Stimulated activated CD4-positive, alpha-beta T cell treated with anti-CD3 and anti-CD28 coated beads, TNF-alpha, amount 100 ng/mL, for 48 hours (primary cell): ENCODE measurements around the gene RHOJ.
"Not testable (repeated sequence)": the region's sequence is repeated elsewhere in the genome, so short reads cannot be mapped to it uniquely, and the experiment has no call there.

Experiments used
- DNase-seq, 3 donors: peaks; one replicate each; pipeline ENCODE4 v3.0.0-alpha.2; 2020; ENCODE audit warnings: low read depth in 3 of 3

Gene RHOJ

DNA sequence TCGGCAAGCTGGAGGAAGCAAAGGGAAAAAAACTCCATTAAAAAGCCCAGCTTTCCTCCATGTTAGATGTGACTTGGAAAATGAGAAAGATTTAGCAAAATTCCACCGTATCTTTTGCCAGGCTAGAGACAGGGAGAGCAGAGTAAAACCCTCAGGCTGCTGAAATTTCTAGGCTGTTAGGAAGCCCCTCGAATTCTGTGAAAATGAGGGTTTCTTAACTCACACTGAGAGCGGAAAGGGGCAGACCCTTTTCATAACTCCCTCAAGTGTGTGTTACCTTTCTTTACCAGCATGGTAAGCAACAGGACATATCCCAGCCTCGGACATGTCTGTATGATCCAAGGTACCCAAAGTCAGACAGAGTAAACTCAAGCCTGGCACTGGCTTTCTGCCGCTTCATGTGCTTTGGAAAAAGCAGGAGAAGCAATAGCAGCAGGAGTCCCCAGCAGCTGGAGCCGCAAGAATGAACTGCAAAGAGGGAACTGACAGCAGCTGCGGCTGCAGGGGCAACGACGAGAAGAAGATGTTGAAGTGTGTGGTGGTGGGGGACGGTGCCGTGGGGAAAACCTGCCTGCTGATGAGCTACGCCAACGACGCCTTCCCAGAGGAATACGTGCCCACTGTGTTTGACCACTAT lies at the start of gene RHOJ:
TSS of gene RHOJ (plus strand) at position 37 of the 637 bp plus-strand sequence. CDS start at position 464, 427 bp downstream.
- no peak for DNase-seq

DNA sequence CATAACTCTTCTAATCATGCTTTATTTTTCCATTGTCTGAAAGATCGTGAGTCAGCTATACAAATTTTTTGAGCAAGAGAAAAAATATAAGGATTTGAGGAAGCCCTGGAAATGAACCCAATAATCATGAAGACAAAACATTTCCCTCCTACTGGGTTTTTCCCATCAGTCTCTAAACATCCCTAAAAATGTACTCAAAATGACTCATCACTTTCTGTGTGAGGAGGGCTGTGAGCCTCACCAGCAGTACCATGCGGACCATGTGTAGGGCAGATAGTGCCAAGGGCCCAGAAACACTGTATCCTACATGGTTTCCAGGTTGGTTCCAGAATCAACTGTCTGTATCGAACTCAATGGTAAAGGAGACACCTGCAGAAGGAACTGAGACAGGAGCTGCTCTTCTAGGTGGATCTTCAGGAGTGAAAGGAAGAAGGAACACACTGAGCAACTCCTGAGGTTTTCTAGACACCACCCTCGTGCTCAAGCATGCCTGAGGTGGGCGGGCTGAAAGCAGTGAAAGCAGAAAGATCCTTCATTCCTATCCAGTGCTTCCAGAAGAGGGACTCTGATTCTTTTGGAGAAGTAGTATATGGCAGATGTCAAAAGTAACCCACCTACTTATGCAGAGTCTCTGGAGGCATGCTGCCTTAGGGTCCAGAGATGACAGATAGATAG lies 48.6 kb upstream of the RHOJ start:
- no peak for DNase-seq

DNA sequence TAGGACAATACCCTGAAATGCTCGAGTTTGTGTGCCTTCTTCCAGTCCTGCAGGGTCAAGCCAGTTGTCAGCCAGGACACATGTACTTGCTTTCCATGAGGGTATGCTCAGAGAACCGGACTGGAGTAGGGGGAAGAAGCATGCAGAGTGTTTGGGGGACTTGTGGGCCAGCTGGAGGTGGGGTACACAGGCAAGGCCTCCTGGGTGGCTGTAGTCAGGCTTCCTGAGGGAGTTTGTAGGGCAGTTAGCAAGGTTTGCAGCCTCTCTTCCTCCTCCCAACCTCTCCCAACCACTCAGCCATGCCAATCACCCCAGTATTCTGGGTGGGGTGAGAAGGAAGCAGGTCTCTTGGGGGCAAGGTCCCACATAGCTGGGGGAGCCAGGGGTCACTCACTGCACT lies 47.0 kb upstream of the RHOJ start:
- DNase-seq: no peak

DNA sequence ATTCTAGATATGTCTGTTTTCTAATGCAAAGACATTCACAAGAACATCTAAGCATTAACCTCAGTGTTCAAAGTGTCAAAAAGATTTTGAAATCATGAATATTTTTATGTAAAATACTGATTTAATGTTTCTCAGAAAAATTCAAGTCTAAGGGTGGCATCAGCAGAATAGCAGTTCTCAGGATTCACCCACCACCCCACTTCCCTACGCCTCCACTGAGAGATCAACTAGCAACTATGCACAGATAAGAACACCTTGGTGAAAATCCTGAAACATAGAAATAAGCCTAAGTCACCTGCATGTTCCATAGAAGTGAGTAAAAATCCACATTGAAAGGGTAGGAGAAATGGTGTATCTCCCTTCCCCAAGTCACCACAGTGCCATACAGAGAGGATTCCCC lies 40.9 kb upstream of the RHOJ start:
- no peak for DNase-seq

DNA sequence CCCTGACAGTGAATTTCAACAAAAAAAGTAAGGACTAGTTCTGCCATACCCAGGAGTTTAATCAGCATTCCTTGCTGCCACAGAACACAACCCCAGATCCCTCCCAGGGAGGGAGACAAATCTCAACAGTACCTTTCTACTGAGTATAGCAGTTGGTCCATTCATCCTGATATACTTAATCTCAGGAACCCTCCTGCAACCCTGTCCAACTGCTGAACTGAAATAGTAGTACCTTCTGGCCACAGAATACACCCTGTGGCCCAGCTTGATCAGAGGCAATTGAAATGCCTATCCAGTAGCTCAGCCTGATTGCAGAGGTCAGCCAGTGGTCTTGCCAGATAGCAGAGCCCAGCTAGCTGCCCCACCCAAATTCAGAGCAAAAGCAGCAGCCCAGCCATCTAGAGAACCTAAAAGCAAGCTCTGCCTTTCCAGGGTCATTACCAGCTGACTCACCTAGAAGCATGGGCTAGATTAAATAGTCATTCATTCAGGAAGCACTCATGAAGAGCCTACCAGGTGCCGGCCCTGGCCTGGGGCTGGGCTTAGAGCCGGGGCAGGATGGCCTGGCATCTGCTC lies 40.0 kb upstream of the RHOJ start:
- DNase-seq: no peak

DNA sequence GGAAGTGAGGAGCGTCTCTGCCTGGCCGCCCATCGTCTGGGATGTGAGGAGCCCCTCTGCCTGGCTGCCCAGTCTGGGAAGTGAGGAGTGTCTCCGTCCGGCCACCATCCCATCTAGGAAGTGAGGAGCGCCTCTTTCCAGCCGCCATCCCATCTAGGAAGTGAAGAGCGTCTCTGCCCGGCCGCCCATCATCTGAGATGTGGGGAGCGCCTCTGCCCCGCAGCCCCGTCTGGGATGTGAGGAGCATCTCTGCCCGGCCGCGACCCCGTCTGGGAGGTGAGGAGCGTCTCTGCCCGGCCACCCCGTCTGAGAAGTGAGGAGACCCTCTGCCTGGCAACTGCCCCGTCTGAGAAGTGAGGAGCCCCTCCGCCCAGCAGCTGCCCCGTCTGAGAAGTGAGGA lies 39.0 kb upstream of the RHOJ start:
- DNase-seq: not testable (repeated sequence)

DNA sequence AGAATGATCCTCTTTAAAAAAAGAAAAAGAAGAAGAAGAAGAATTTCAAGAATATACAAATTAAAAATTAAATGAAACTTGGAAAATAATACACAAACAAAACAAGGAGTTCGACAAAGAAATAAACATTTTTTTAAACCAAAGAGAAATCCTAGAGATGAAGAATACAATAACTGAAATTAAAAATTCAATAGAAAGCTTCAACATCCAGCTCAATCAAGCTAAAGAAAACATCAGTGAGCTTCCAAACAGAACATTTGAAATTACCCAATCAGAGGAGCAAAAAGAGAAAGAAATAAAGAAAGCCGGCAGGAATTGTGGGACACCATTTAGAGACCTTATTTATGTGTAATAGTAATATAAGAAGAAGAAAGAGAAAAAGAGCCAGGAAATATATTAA lies 37.2 kb upstream of the RHOJ start:
- DNase-seq: no peak

DNA sequence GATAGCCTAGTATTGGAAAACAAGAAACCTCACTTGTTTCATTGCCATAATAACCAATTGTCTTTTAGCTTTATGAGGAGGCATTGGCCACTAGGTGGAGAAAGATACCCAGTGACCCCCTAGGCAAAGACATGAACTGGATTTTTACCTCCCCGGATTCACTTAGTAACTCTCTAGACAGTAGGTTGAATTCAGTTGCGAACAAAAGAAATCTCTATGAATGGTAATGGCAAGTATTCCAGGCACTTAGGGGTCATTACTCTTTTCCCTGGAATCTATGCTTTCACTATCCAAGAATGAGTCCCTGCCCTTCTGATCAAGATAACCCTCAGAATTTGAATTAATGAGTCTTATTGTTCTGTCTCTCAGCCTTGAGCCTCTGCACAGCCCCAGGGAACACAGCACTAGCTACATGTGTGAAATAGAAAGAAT lies 29.5 kb upstream of the RHOJ start:
- no peak for DNase-seq

DNA sequence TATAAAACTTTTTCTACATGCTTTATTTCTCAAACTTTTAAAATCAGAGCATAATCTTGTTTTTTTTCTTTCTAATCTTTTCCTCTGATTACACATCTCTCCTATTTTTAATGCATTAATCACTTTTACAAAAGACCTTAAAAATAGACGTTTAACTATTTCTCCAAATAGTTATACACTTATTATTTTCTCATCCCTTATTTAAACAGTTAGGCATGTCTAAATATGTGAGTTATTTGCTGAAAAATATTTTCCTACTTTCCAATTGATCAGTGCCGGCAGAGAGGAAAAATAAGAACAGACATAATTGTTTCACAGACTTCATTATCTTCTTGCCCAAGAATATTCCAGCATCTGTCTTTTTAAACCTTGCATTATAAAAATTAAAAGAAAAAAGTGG lies 28.7 kb upstream of the RHOJ start:
- DNase-seq: no peak

DNA sequence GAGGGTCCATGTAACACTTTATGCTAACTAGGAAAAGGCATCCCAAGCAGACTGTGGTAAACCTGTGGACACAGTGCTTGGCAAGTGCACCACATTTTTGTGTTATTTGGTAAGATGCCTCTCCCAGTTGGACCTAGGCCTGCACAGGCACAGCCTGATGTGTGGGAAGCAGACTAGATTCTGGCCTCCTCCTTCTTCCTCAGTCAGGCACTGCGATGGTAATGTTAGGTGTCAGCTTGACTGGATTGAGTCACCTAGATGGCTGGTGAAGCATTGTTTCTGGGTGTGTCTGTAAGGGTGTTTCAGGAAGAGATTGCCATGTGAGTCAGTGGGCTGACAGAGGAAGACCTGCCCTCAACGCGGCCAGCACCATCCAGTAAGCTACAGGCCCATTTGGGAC lies 25.3 kb upstream of the RHOJ start:
- no peak for DNase-seq

DNA sequence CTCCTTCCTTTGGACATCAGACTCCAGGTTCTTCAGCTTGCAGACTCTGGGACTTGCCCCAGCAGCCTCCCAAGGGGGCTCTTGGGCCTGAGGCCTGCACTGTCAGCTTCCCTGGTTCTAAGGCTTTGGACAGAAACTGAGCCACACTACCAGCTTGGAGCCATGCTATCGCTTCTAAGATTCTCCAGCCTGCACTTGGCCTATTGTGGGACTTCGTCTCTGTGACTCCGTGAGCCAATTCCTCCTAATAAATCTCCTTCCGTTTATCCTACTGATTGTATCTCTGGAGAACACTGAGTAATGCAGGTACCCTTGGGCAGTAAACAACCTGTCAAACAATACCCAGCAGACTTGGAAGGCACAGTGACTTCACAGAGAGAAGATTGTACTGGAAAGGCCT lies 24.9 kb upstream of the RHOJ start:
- no peak for DNase-seq

DNA sequence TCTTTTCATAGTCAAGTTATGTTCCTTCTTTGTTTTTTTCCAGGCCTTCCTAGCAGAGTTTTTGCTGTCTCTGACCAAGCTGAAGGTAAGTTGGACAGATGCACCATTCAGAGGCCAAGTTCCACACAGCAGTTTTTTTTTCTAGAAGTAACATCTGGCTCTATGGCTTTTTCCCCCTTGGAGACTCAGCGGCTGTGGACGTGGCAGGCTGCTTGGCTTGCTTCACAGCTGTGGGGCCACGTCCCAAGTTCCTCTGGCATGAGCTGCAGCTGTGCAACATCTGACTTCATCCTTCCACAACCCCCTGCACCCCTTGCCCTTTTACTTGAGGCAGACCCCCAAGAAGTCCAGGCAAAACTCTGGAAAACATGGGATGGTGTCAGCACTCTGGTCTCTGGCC lies 24.2 kb upstream of the RHOJ start:
- no peak for DNase-seq

DNA sequence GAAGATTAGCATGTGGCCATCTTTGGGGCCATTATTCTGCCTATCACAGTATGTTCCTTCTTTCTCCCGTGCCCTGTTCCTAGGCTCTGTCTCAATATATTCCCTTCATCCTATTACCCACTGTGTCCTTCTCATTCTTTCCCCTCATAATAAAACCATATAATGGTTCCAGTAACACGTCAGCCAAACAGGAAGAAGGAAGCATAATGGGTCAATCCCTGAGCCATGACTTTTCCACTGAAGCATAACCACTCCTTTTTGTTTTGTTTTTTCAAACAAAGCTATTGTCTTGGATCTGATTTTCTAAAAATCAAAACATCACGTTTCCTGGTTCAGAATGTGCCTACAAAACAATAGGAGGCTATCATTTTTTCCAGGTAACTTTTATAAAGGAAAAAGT lies 21.3 kb upstream of the RHOJ start:
- no peak for DNase-seq

DNA sequence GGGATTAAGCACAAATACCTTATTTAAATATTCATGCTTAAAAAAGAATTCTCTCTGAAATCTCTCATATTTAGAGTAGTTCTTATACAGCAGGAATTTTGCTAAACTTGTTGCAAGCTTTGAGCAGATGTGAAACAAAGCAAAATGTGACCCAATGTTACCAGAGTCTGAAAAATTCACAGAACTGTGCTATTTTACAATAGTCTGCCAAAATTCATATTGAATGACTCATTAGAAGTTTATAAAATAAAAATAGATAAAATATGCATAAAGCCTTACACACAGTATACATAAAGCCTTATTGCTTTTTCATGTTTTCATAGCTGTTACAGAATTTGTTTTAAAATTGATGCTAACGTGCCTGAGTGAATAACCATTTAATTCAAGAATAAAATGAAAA lies 17.8 kb upstream of the RHOJ start:
- no peak for DNase-seq

DNA sequence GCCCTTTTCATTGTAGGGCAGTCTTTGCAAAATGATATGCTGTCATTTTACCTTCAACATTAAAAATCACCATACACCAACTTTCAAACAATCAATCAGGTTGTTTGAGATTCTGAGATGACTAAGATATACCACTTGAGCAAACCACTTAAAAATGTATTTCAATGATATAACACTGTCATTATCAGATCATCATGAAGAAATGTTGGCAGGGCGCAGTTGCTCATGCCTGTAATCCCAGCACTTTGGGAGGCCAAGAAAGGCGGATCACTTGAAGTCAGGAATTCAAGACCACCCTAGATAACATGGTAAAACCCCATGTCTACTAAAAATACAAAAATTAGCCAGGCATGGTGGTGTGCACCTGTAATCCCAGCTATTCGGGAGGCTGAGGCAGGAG lies 13.0 kb upstream of the RHOJ start:
- DNase-seq: no peak

DNA sequence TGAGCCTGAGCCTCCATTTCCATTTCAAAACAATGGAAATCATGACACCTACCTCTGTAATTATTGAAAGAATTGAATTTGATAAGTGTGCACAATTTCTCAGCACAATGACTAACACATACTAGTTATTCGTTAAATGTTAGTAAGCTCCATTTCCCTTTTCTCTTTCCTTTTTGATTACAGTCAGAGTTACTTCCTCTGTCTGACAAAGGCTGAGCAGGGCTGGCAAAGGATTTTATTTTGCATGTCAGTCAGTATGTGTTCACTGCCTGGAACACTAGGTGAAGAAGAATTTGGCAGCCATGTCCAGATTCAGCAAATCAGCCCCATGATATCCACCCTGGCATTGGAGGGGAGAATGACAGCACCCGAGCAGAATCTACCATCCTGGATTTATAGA lies 12.2 kb upstream of the RHOJ start:
- DNase-seq: no peak

DNA sequence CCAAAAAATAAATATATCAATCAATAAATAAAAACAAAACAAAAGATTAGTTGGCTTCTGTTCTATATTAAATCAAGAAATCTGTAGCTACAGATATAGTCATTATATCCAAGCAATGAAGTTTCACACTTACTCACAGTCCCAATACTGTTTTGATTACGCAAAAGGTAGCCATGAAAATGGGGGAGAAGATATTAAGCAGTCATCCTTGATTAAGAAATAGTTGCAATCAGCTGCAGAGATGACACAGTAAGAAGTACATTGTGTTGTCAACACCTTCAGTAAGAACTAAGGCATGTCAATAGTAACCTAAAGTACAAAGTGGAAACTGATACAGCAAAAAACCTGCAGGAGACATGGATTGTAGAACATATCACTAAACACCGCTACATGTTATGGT lies 11.0 kb upstream of the RHOJ start:
- no peak for DNase-seq

DNA sequence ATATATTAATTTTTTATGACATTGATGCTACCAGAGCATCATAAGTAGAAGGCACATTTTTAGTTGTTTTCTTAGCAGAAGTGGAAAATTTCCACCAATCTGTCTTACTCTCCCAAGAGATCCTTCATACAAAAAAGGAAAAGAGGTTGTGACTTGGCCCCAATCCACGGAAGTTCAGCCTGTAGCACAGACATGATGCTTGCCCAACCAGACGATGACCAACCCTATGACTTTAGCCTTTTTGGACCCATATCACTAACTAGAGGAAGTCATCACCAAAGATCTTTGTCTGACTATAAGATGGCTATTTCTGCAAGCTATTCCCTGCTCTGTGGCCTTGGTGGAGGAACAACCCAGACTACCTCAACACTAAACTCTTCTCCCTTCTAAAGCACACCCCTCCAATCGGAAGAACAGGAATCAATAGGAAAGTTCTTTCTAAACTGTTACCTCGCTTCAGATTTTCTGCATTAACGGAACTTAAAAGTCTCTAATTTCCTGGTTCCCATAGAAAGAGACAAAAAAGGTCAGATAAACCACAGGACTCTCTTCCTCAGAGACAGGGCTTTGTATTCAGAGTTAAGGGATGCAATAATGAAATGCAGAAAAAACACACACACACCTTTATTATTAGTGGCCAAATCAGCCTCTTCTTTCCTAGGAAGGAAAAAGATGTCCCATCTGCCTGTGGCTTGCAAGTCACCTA lies 4.1 kb upstream of the RHOJ start:
- DNase-seq: no peak

DNA sequence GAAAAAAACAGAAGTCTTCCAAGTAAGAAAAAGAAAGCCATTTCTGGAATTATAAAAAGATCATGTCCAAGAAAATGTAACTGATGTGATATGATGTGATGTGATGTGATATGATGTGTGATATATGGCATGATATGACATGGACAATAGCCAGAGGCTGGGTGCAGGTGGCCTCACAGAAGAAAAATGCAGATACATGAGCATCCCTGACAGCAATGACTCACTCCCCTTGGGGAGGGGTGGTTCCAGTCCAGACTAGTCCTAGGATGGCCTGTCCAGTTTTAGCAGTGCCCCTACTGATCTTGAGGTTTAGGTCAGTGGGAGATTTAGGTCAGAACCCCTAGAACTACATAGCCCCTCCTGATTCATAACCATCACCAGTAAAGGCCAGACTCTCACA lies 3.5 kb upstream of the RHOJ start:
- no peak for DNase-seq

DNA sequence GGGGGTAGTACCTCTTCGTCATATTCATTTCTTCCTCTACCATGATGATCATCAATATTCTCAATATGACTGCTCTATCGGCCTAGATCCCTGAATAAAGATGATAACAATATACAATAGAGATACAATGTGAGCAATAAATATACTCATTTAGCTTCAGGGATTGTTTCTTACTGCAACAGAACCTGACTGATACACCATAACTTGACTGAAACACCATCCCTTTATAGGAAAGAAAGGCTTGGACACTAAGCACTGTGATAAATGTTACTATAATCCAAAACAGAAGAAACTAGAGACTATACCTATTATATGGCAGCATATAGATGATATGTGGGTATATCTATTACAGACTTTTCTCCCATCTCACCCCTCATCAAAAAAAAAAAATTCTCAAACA lies 1.2 kb upstream of the RHOJ start:
- no peak for DNase-seq

DNA sequence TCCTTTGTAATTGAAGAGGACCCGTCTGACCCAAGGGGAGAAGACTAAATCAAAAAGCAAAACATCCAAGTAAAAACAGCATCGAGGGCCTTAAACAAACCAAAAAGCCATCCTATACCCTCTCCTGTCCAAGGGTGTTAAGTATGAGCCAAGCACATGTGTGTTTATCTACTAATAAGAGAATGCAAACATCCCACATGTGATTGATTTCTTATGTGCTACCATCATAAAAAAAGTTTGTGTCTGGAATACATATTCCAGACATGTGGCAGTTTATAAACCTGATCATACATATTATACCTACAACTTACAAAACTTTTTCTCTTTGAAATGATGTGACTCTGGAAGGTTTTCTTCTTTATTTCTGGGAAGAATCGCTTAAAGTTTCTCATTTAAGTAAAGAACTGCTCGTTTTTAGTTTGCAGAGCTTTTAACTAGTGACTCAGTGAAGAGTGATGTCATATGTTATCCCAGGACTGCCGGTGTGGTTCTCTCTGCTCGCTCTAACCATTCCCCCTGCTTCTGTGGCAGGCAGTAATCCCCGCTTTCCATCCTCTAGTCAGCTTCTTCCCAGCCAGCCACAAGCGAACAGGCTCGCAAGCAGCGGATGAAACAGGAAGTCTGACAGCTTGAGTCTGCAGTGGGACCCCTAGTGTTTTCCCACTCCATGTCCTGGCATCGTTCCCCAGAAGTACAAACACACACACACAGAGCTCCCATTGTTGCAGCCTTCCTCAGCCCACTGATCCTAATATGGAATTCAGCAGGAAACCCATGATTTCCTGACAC lies 431 bp upstream of the RHOJ start:
- DNase-seq: no peak

DNA sequence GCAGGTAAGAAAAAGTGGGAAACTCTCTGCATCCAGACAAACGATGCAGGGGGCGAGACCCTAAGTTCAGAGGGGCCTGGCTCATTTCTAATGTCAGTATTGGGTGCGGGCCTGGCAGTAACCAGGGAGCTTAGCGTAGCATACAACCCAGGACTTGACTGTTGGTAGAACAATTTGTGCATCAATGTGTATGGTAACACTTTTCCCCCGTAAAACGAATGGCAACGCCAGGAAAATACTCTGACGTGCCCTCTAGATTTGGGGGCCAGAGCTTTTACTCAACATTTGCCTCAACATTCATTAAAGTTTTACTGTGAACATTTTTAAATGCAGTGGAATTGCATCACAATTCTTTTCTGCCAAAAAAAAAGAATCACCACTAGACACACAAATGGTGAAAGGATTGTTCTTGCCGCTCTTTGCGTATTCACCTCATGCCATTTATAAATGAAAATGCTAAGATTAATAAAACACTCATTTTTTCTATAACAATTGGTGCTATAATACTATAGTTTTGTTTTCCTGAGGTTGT lies 867 bp downstream of the RHOJ start:
- DNase-seq: no peak
